HepG2 (cell line): Measurements from ENCODE around the gene NLRC5. TPM values are rescaled to one million over a fixed set of nuclear protein-coding genes. Genes with fewer than 3 reads are reported as not detected.

Experiments
- ATAC-seq: fragments of 200-7000 bp; cut with Tn5 transposase; 3 replicates; pipeline ENCODE4 v1.9.1; 2020; ENCODE audit warnings: mild to moderate bottlenecking, moderate library complexity
- BruUV-seq: library from RNA; stranded (reverse); fragments of 400-500 nt; replicated peaks from 2 replicates; lab custom pipeline; 2021; lab: Mats Ljungman, UMichigan
- CTCF ChIA-PET: fragments of 300-600 bp; formaldehyde crosslinking; extraction: SDS; loops from one replicate; lab custom pipeline; 2021; ENCODE audit warnings: low total read pairs, inconsistent platforms, low intra/inter-chr PET ratio; lab: Yijun Ruan, JAX
- POLR2A ChIA-PET: fragments of 350-600 bp; sonication (Branson Sonifier 250); formaldehyde crosslinking; loops from one replicate; lab custom pipeline; 2020; ENCODE audit warnings: antibody characterized with exemption, inconsistent platforms; lab: Yijun Ruan, JAX
- DNase-seq: peaks from one replicate; pipeline ENCODE4 v3.0.0-alpha.2; 2015; ENCODE audit warnings: low spot score
- FAIRE-seq: peaks from 3 replicates; lab custom pipeline; 2011; peaks lifted over from hg19 to GRCh38; lab: Jason Lieb, UNC
- H2AFZ ChIP-seq: one replicate; pipeline ENCODE4 v1.6.1; 2011; ENCODE audit warnings: low read length, inconsistent platforms
- H3K27ac ChIP-seq: fragments of 300-600 bp; 3 replicates; pipeline ENCODE4 v1.8.0; 2011; ENCODE audit warnings: mixed run types, mild to moderate bottlenecking, mixed read lengths, low read length, inconsistent platforms; ENCODE audit not compliant: insufficient read depth; ENCODE audit errors: extremely low read length
- H3K27me3 ChIP-seq, 2 experiments: fragments of 200-600 bp in 1 of 2; 2 replicates in 1 of 2; 3 replicates in 1 of 2; pipeline versions ENCODE4 v1.6.0 to v1.8.0; 2011; ENCODE audit warnings: low read length in 2 of 2, mild to moderate bottlenecking in 2 of 2, moderate library complexity in 2 of 2, inconsistent platforms in 1 of 2; ENCODE audit not compliant: insufficient read depth in 2 of 2, control insufficient read depth in 1 of 2
- H3K36me3 ChIP-seq, 2 experiments: fragments of 200-600 bp in 1 of 2; replicated peaks in 1 of 2; 2 replicates in 1 of 2; 3 replicates in 1 of 2; pipeline versions ENCODE4 v1.5.1 to v1.8.0; 2011; ENCODE audit warnings: low read length in 2 of 2, inconsistent platforms in 1 of 2; ENCODE audit not compliant: insufficient read depth in 2 of 2, control insufficient read depth in 1 of 2
- H3K4me1 ChIP-seq: 2 replicates; pipeline ENCODE4 v1.5.1; 2012; ENCODE audit warnings: low read length, inconsistent platforms; ENCODE audit not compliant: insufficient read depth
- H3K4me2 ChIP-seq: 2 replicates; pipeline ENCODE4 v1.6.0; 2011; ENCODE audit warnings: low read depth, low read length, inconsistent platforms
- H3K4me3 ChIP-seq, 3 experiments: fragments of 200-600 bp in 1 of 3; sonication (generic), shearing (Covaris generic) in 1 of 3; replicated peaks in 1 of 3; 2 replicates each; pipeline ENCODE4 v1.5.1; 2011 to 2016; ENCODE audit warnings: low read length in 3 of 3, inconsistent platforms in 2 of 3, low read depth in 2 of 3, mild to moderate bottlenecking in 2 of 3, control low read depth in 1 of 3, mixed read lengths in 1 of 3; ENCODE audit not compliant: insufficient read depth in 1 of 3
- H3K79me2 ChIP-seq: one replicate; pipeline ENCODE4 v1.6.1; 2011; ENCODE audit warnings: low read length, inconsistent platforms; ENCODE audit not compliant: insufficient read depth
- H3K9ac ChIP-seq: 2 replicates; pipeline ENCODE4 v1.6.0; 2011; ENCODE audit warnings: mild to moderate bottlenecking, low read depth, low read length, inconsistent platforms; ENCODE audit not compliant: insufficient read depth
- H3K9me3 ChIP-seq: 2 replicates; pipeline ENCODE4 v1.5.1; 2012; ENCODE audit warnings: mild to moderate bottlenecking, low read length
- H4K20me1 ChIP-seq: 2 replicates; pipeline ENCODE4 v1.6.0; 2011; ENCODE audit warnings: inconsistent platforms, mild to moderate bottlenecking, low read length, moderate library complexity; ENCODE audit not compliant: insufficient read depth
- ATF3 ChIP-seq: sonication (generic); formaldehyde crosslinking; IDR thresholded peaks from 2 replicates; pipeline ENCODE4 v1.4.0; 2020; ENCODE audit warnings: missing genetic modification reagents
- BHLHE40 ChIP-seq: IDR thresholded peaks from 2 replicates; pipeline ENCODE4 v1.6.1; 2011; ENCODE audit warnings: low read length, improper control_type of control experiment
- CHCHD3 ChIP-seq: sonication (generic); formaldehyde crosslinking; IDR thresholded peaks from 2 replicates; pipeline ENCODE4 v1.8.0; 2022; ENCODE audit warnings: mild to moderate bottlenecking, missing genetic modification reagents, moderate library complexity
- ETV5 ChIP-seq: IDR thresholded peaks from 2 replicates; pipeline ENCODE4 v1.6.1; 2018; ENCODE audit warnings: missing biosample characterization, missing genetic modification reagents, inconsistent platforms, borderline replicate concordance
- FOXA1 ChIP-seq, 2 experiments: fragments of 450-650 bp in 1 of 2; sonication (generic) in 1 of 2; formaldehyde crosslinking in 1 of 2; IDR thresholded peaks; 2 replicates each; pipeline versions ENCODE4 v1.4.0 to v1.6.1; 2016 to 2020; ENCODE audit warnings: missing genetic modification reagents in 1 of 2
- KDM2A ChIP-seq: sonication (generic); formaldehyde crosslinking; IDR thresholded peaks from 2 replicates; pipeline ENCODE4 v1.4.0; 2020; ENCODE audit warnings: low read depth, missing genetic modification reagents, borderline replicate concordance
- NCOA1 ChIP-seq: sonication (generic); formaldehyde crosslinking; IDR thresholded peaks from 2 replicates; pipeline ENCODE4 v1.9.0; 2021; ENCODE audit warnings: missing genetic modification reagents
- NFE2L2 ChIP-seq: fragments of 150-350 bp; IDR thresholded peaks from 2 replicates; pipeline ENCODE4 v1.6.1; 2014; ENCODE audit warnings: low read length
- PCBP1 ChIP-seq: fragments of 200-400 bp; formaldehyde crosslinking; IDR thresholded peaks from 2 replicates; pipeline ENCODE4 v1.6.1; 2017; ENCODE audit warnings: mild to moderate bottlenecking, low read depth, low read length, borderline replicate concordance
- PRPF4 ChIP-seq: fragments of 200-400 bp; formaldehyde crosslinking; IDR thresholded peaks from 2 replicates; pipeline ENCODE4 v1.6.1; 2016; ENCODE audit warnings: low read length, low read depth; ENCODE audit not compliant: poor library complexity, severe bottlenecking
- RBFOX2 ChIP-seq: fragments of 200-400 bp; formaldehyde crosslinking; IDR thresholded peaks from 2 replicates; pipeline ENCODE4 v1.6.1; 2017; ENCODE audit warnings: low read depth, mild to moderate bottlenecking, low read length
- REPIN1 ChIP-seq: sonication (generic); formaldehyde crosslinking; IDR thresholded peaks from 2 replicates; pipeline ENCODE4 v1.8.0; 2022; ENCODE audit warnings: missing genetic modification reagents, low read depth, mild to moderate bottlenecking, borderline replicate concordance
- SIN3B ChIP-seq: fragments of 150-350 bp; IDR thresholded peaks from 2 replicates; pipeline ENCODE4 v1.6.1; 2014; ENCODE audit warnings: low read length
- TARDBP ChIP-seq: sonication (generic); formaldehyde crosslinking; IDR thresholded peaks from 2 replicates; pipeline ENCODE4 v1.8.0; 2022; ENCODE audit warnings: mild to moderate bottlenecking, missing genetic modification reagents
- TEAD3 ChIP-seq: optimal IDR thresholded peaks from 2 replicates; pipeline ENCODE3; 2016; ENCODE audit warnings: borderline replicate concordance
- THAP9 ChIP-seq: sonication (generic); formaldehyde crosslinking; IDR thresholded peaks from 2 replicates; pipeline ENCODE4; 2020; ENCODE audit warnings: missing genetic modification reagents, mild to moderate bottlenecking, borderline replicate concordance
- ZBTB2 ChIP-seq: sonication (generic); formaldehyde crosslinking; IDR thresholded peaks from 2 replicates; pipeline ENCODE4 v1.8.0; 2022; ENCODE audit warnings: low read depth, missing genetic modification reagents
- ZBTB20 ChIP-seq: sonication (generic); formaldehyde crosslinking; IDR thresholded peaks from 2 replicates; pipeline ENCODE4 v1.8.1; 2023; ENCODE audit warnings: missing genetic modification reagents, low read depth, mild to moderate bottlenecking, borderline replicate concordance
- ZNF772 ChIP-seq: sonication (generic); formaldehyde crosslinking; IDR thresholded peaks from 2 replicates; pipeline ENCODE4 v1.5.0; 2020; ENCODE audit warnings: mild to moderate bottlenecking, missing genetic modification reagents
- ZNF83 ChIP-seq: sonication (generic); formaldehyde crosslinking; IDR thresholded peaks from 2 replicates; pipeline ENCODE4 v1.4.0; 2020; ENCODE audit warnings: missing genetic modification reagents, mild to moderate bottlenecking, borderline replicate concordance
- WGBS: methylation state at CpG from one replicate; pipeline ENCODE4 v1.1.6; 2017; ENCODE audit warnings: low lambda C conversion rate; 5-methylcytosine and 5-hydroxymethylcytosine counted together
- in situ Hi-C: cut with HindIII; loops from 2 replicates; pipeline ENCODE4 v1.10.0; 2017; ENCODE audit warnings: low pct_unique_long_range_greater_than_20kb; ENCODE audit not compliant: extremely low pct_ligation_motif_present
- intact Hi-C: fragments of 100-400 bp; cut with micrococcal nuclease; formaldehyde crosslinking; loops from one replicate; pipeline ENCODE4 v1.10.0; 2022; ENCODE audit not compliant: unreplicated experiment
- polyA plus RNA-seq, 8 experiments: library from polyadenylated mRNA; depleted of rRNA in 3 of 8; stranded (reverse) in 7 of 8; unstranded in 1 of 8; fragments of >200 nt; fragmentation: Illumina TruSeq in 4 of 8; extraction: Trizol in 4 of 8; gene quantifications; 2 replicates each; pipeline versions ENCODE4 v1.2.1 to v1.2.3, GENCODE V29; 2011 to 2016; ENCODE audit warnings: low read depth in 4 of 8, missing spikeins in 1 of 8, mixed read lengths in 1 of 8; ENCODE audit not compliant: insufficient read depth in 1 of 8
- total RNA-seq, 5 experiments: library from RNA; depleted of rRNA; stranded (reverse); fragments of >200 nt; fragmentation: Illumina TruSeq; extraction: Trizol; gene quantifications; 2 replicates each; pipeline ENCODE4 v1.2.3, GENCODE V29; 2016; ENCODE audit warnings: low read depth in 1 of 5

The NLRC5 gene
- total and polyA plus RNA-seq, 2 of the 13 experiments (the other 11 are each of a cell fraction or from before 2014, with no cell fraction given) = 6.3 to 12.7 TPM

GRCh38 chr16:56946767-56947603 is 42.4 kb upstream of the NLRC5 start:
- H3K4me3 ChIP-seq = no peak overlapping the region
- peak; percentile 7 for ATAC-seq
- no peak for TF ChIP-seq BHLHE40
- TF ChIP-seq CHCHD3 = no peak
- no peak for TF ChIP-seq ZNF83 (CRISPR knock-in tag)
- TF ChIP-seq ZNF772 (CRISPR knock-in tag) = no peak
- TF ChIP-seq REPIN1 (CRISPR knock-in tag) = no peak
- no peak for TF ChIP-seq ATF3 (CRISPR knock-in tag)
- peak; percentile 43 for TF ChIP-seq TEAD3 (CRISPR knock-in tag)
- TF ChIP-seq NFE2L2 = no peak
- TF ChIP-seq PRPF4 = no peak
- TF ChIP-seq FOXA1 (IDR thresholded peaks at IDR 0.05) = no peak
- TF ChIP-seq FOXA1 (CRISPR knock-in tag; IDR thresholded peaks at IDR 0.05) = 0 out of 2 replicates have a peak, but pooled peaks have one; percentile 9
- TF ChIP-seq RBFOX2 = 0 out of 2 replicates have a peak, but pooled peaks have one; percentile 21
- TF ChIP-seq NCOA1 (CRISPR knock-in tag) = no peak
- no peak for TF ChIP-seq THAP9 (CRISPR knock-in tag)
- TF ChIP-seq KDM2A (CRISPR knock-in tag) = peak; percentile 53; the same call in 1 of the 2 replicates
- no peak for TF ChIP-seq ZBTB20
- no peak for TF ChIP-seq ZBTB2 (CRISPR knock-in tag)
- 0 out of 2 replicates have a peak, but pooled peaks have one; percentile 25 for TF ChIP-seq TARDBP (CRISPR knock-in tag)
- TF ChIP-seq PCBP1 = no peak
- 0 out of 2 replicates have a peak, but pooled peaks have one; percentile 3 for TF ChIP-seq ETV5
- no peak for TF ChIP-seq SIN3B

More at GRCh38 chr16:56946767-56947603, 42.4 kb upstream of the NLRC5 start:
- Histone ChIP-seq H3K36me3 (peaks cover 14 to 32% of the 10 kb centered on the region in 2 experiments), H3K9ac (no peak overlapping the region), H3K4me1 (peaks cover 61% of the 10 kb centered on the region), H3K9me3 (no peaks in the 10 kb centered on the region), H3K27me3 (no peaks in the 10 kb centered on the region), H2AFZ (no peak overlapping the region), H4K20me1 (peaks cover 23% of the 10 kb centered on the region; the same call in 1 of the 2 replicates), H3K79me2 (no peaks in the 10 kb centered on the region), H3K27ac (no peak overlapping the region), H3K4me2 (no peak overlapping the region)
- POLR2A ChIA-PET = interaction anchor here (0.8 to 5.2 kb wide), 12 partner anchors 9 to 340 kb away, joined by 3 to 39 read pairs (median 4); partner anchors contain the start of gene HERPUD1
- CTCF ChIA-PET = no interaction called here
- no peak for DNase-seq
- no peak for FAIRE-seq
- 77% methylated on average over 10 of the region's 10 CpGs for WGBS
- in situ Hi-C loops (no loop called here), intact Hi-C loops (no loop called here)
- BruUV-seq = no TSS peak
